GM10847 (cell line): Measurements from ENCODE around the gene FAM50A.

ENCODE experiments used
- POLR2A ChIP-seq: IDR thresholded peaks from 2 replicates; pipeline ENCODE4 v1.6.1; 2011; ENCODE audit not compliant: insufficient read length; ENCODE audit errors: extremely low read depth

Gene FAM50A

DNA sequence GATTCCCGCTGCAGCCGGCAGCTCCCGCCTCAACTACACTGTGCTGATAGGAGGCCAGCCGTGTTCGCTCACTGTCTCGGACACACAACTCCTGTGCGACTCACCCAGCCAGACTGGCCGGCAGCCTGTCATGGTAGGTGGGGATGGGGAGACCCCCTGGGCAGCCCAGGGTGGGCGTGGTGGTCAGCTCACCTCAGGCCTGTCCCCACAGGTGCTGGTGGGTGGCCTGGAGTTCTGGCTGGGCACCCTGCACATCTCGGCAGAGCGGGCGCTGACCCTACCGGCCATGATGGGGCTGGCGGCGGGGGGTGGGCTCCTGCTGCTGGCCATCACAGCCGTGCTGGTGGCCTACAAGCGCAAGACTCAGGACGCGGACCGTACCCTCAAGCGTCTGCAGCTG lies 23.6 kb downstream of the FAM50A start:
- no peak for TF ChIP-seq POLR2A

- no peak for TF ChIP-seq POLR2A
Observed at GRCh38 chrX:154468217-154468616, 24.3 kb downstream of the FAM50A start.

GRCh38 chrX:154469114-154469513 lies 25.2 kb downstream of the FAM50A start:
- no peak for TF ChIP-seq POLR2A

GRCh38 chrX:154469880-154470279 lies 25.9 kb downstream of the FAM50A start:
- no peak for TF ChIP-seq POLR2A

- no peak for TF ChIP-seq POLR2A
Observed at GRCh38 chrX:154470434-154470833, 26.5 kb downstream of the FAM50A start.

DNA sequence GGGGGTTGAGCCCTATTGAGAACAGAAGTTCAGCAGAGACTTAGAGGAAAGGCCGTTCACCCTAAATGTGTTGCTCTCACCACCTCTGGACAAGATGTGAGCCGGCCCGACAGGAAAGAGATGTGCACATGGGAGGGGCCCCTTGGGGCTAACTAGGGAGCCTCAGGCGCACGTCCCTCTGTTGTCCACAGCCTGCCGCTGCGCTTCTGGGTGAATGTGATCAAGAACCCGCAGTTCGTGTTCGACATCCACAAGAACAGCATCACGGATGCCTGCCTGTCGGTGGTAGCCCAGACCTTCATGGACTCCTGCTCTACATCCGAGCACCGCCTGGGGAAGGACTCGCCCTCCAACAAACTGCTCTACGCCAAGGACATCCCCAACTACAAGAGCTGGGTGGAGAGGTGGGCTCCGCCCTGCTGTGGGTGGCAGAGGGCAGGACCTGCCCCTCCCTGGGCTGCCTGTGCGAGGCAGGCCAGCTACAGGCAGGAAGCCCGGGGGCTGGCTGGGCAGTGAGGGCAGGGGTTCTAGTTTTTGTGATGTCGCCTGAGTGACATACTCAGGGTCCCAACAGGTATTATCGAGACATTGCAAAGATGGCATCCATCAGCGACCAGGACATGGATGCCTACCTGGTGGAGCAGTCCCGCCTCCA lies 27.1 kb downstream of the FAM50A start:
- no peak for TF ChIP-seq POLR2A

DNA sequence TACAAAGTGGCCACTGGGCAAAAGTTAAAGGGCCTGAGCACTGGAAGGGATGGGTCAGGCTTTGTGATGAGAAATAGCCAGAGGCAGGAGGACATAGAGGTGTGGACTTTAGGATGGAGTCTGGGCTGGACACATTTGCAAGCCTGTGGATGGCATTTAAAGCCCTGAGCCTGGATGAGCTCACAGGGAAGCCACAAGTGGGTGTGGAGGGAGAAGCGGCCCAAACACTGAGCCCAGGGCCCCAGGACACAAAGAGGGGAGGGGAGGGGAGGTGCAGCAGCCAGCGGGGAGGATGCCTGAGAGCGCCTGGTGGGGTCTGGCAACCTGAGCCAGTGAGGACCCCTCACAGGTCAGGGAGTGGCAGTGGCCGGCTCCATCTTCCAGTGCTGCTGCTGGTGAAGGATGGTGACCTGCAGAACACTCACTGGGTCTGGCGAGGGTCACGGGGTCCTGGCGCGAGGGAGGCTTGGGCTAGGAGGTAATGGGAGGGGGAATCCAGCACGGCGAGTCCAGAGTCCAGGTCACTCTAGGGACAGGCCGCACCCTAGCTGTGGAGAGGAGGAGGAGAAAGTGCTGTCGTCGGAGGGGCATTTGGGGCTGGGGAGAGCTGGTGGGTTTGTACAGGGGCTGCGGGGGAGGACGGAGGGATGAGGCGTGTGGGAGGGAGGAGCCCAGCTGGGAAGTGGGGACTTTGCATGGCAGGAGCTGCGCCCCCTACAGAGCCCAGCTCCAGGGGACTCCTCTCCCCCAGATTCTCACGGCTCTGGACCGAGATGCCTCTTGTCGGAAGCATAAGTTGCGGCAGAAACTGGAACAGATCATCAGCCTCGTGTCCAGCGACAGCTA lies 28.1 kb downstream of the FAM50A start:
- no peak for TF ChIP-seq POLR2A

DNA sequence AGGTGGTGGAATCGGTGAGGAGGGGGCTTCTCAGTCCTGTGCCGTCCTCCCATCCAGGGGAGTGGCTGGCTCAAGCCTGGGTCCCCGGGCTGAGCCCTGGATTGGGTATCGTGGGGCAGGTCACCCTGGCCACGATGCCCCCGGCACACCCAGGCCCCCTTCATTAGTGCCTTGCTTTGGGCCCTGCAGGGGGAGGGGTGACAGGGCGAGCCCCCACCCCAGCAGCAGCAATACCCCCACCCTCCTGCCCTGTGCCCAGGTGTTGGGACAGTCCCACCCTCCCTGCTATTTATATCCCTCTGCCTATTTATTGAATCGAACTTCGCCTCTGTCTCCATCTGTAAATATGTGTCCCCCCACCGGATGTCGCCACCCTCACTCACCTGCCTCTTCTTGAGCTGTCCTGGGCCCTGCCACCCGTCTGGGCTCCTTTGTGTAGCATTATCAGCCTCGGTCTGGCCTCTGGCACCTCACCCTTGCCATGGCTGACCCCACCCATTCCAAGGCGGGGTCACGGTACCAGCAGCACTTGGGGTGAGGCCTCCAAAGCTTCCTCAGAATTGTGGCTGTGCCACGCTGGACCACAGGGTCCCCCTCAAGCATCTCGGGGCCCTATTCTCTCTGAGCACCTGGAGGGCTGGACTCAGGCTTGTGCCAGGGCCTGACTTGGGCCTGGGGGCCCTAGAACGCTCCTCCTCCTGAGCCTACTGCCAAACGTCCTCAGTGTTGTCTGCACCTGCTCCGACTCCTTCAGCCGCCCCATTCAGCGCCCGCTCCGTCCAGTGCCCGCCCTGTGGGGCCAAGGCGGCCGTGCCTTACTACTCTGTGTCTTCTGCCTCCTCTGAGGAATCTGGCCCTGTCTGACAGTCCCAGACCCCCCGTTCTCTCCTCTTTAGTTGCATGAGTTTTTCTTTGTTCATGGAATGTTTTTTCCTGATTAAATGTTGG lies 29.0 kb downstream of the FAM50A start:
- TF ChIP-seq POLR2A: no peak

GRCh38 chrX:154473683-154474082 lies 29.7 kb downstream of the FAM50A start:
- no peak for TF ChIP-seq POLR2A

DNA sequence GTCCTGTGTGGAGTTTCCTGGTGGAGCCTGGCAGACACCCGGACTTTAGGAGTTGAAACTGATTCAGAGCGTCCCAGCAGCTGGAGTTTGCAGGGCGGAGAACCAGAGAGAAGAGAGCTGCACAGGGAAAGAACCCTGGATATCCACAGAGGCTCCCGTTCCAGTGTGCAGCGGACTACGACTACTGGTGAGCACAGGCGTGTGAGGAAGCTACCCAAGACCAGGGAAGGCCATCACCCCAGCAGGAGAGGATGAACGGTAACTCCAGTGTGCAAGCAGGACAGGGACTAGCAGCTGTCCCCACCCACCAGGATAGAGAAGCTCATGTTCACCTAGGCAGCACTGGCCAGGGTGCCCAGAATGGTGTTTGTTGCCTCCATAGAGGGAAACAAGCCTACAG lies 32.9 kb downstream of the FAM50A start:
- no peak for TF ChIP-seq POLR2A

DNA sequence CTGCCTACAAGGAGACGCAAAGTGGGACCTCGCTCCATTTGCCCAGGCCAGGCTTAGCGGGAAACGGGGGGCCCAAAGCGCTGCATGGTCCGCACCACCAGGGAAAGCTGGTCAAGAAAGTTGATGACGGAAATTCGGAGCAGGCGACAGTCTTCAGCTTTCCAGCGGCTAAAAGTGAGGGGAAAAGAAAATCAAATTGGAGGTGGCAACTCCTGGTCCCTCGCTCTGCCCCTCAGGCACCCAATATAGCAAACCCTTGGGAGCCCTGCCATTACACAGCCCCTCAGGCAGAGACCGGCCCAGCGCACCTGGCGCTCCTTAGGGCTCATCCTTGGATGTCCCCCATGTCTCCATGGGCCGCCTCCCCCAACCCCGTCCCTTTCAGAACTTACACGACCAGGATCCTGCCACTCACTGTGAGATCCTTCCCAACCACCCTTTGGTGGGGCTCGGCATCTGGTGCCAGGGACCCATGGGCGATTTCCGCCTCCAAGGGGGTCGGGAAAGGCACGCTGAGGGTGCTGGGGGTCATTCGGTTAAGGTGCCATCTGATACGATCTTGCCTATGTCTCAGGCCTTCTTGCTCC lies 34.0 kb downstream of the FAM50A start:
- no peak for TF ChIP-seq POLR2A

- TF ChIP-seq POLR2A: peak; percentile 66
Observed at GRCh38 chrX:154478728-154479622, 35.0 kb downstream of the FAM50A start, which contains the start of gene LAGE3. LAGE3 (minus strand) TSS chrX:154479281; CDS start chrX:154478915, 366 bp downstream.

DNA sequence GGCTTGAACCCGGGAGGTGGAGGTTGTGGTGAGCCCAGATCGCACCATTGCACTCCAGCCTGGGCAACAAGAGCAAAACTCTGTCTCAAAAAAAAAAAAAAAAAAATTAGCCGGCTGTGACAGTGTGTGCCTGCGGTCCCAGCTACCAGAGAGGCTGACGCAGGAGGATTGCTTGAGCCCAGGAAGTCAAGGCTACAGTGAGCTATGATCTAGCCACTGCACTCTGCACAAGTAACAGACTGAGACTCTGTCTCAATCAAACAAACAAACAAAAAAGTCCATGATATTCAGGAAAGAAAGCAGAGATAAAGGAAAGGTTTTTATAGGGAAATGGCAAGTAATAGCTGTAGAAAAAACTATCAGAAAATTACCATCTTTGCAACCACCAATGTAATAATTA lies 37.3 kb downstream of the FAM50A start:
- no peak for TF ChIP-seq POLR2A
